Keratinocyte (primary cell): Measurements from ENCODE around the gene BCL6B. TPM values are rescaled to one million over a fixed set of nuclear protein-coding genes. Genes with fewer than 3 reads are reported as not detected.

Experiments used
- DNase-seq: peaks from one replicate; pipeline ENCODE4 v3.0.0-alpha.2; 2011; ENCODE audit warnings: low read depth, missing footprints, low spot score
- FAIRE-seq: peaks from 2 replicates; lab custom pipeline; 2011; peaks lifted over from hg19 to GRCh38; lab: Jason Lieb, UNC
- H2AFZ ChIP-seq: 2 replicates; pipeline ENCODE4 v1.6.0; 2012; ENCODE audit warnings: low read length, control low read depth, inconsistent platforms; ENCODE audit not compliant: control insufficient read depth
- H3K27ac ChIP-seq: 2 replicates; pipeline ENCODE4 v1.5.1; 2011; ENCODE audit warnings: low read length; ENCODE audit not compliant: control insufficient read depth, insufficient read depth
- H3K27me3 ChIP-seq: 3 replicates; pipeline ENCODE4 v1.6.0; 2011; ENCODE audit warnings: low read length; ENCODE audit not compliant: control insufficient read depth, insufficient read depth; ENCODE audit errors: extremely low read depth
- H3K36me3 ChIP-seq, 2 experiments: 2 replicates in 1 of 2; 3 replicates in 1 of 2; pipeline ENCODE4 v1.5.1; 2011; ENCODE audit warnings: low read length in 2 of 2, mild to moderate bottlenecking in 1 of 2; ENCODE audit not compliant: control insufficient read depth in 2 of 2, insufficient read depth in 2 of 2; ENCODE audit errors: extremely low read depth in 1 of 2
- H3K4me1 ChIP-seq: 3 replicates; pipeline ENCODE4 v1.5.1; 2011; ENCODE audit warnings: low read length; ENCODE audit not compliant: control insufficient read depth, insufficient read depth; ENCODE audit errors: extremely low read depth
- H3K4me2 ChIP-seq: 3 replicates; pipeline ENCODE4 v1.6.0; 2011; ENCODE audit warnings: low read depth, low read length; ENCODE audit not compliant: control insufficient read depth, insufficient read depth; ENCODE audit errors: extremely low read depth
- H3K4me3 ChIP-seq, 3 experiments: fragments of 200-600 bp in 1 of 3; sonication (generic) in 1 of 3; 2 replicates in 2 of 3; 3 replicates in 1 of 3; pipeline ENCODE4 v1.5.1; 2011 to 2016; ENCODE audit warnings: low read length in 3 of 3, mild to moderate bottlenecking in 3 of 3, control low read depth in 2 of 3, inconsistent platforms in 1 of 3, low read depth in 1 of 3, mixed read lengths in 1 of 3, mixed run types in 1 of 3, moderate library complexity in 1 of 3; ENCODE audit not compliant: control insufficient read depth in 2 of 3, insufficient read depth in 2 of 3; ENCODE audit errors: extremely low read depth in 1 of 3
- H3K79me2 ChIP-seq: 2 replicates; pipeline ENCODE4 v1.6.0; 2012; ENCODE audit warnings: low read length; ENCODE audit not compliant: control insufficient read depth, insufficient read depth
- H3K9ac ChIP-seq: 3 replicates; pipeline ENCODE4 v1.6.0; 2011; ENCODE audit warnings: low read length; ENCODE audit not compliant: control insufficient read depth, insufficient read depth; ENCODE audit errors: extremely low read depth
- H3K9me1 ChIP-seq: 3 replicates; pipeline ENCODE4 v1.6.0; 2011; ENCODE audit warnings: low read length; ENCODE audit not compliant: control insufficient read depth, insufficient read depth; ENCODE audit errors: extremely low read depth
- H3K9me3 ChIP-seq: 2 replicates; pipeline ENCODE4 v1.5.1; 2012; ENCODE audit warnings: low read depth, low read length; ENCODE audit not compliant: control insufficient read depth
- H4K20me1 ChIP-seq: 3 replicates; pipeline ENCODE4 v1.6.0; 2011; ENCODE audit warnings: low read length; ENCODE audit not compliant: control insufficient read depth, insufficient read depth; ENCODE audit errors: extremely low read depth
- CTCF ChIP-seq, 3 experiments: IDR thresholded peaks in 1 of 3; conservative IDR thresholded peaks in 1 of 3; optimal IDR thresholded peaks in 1 of 3; 2 replicates in 2 of 3; 3 replicates in 1 of 3; pipeline versions ENCODE3 to v1.5.1; 2011; ENCODE audit warnings: low read length in 3 of 3, mild to moderate bottlenecking in 3 of 3, moderate library complexity in 2 of 3, control low read depth in 1 of 3, inconsistent platforms in 1 of 3; ENCODE audit not compliant: insufficient read depth in 2 of 3; ENCODE audit errors: extremely low read depth in 1 of 3
- EZH2 ChIP-seq: IDR thresholded peaks from one replicate; pipeline ENCODE4 v1.6.1; 2012; ENCODE audit warnings: inconsistent platforms, mild to moderate bottlenecking, low read length, moderate library complexity
- dilution Hi-C: fragments of 300-500 bp; cut with MboI; formaldehyde crosslinking; loops from one replicate; pipeline ENCODE4 v1.7.0; 2020; ENCODE audit warnings: low sequenced_read_pairs; ENCODE audit not compliant: extremely low pct_ligation_motif_present
- polyA plus RNA-seq, 5 experiments: library from polyadenylated mRNA; depleted of rRNA in 3 of 5; stranded (reverse) in 3 of 5; stranded (forward) in 1 of 5; unstranded in 1 of 5; fragments of >200 nt; gene quantifications; 1 replicate in 1 of 5; 2 replicates in 3 of 5; 3 replicates in 1 of 5; pipeline versions ENCODE4 v1.2.1 to v1.2.3, GENCODE V29; 2011 to 2012; ENCODE audit warnings: missing spikeins in 2 of 5, low read depth in 1 of 5, low replicate concordance in 1 of 5

BCL6B gene
- polyA plus RNA-seq, 1 donor (not counting 4 experiments of a cell fraction or from before 2014, with no cell fraction given), result not detected

DNA sequence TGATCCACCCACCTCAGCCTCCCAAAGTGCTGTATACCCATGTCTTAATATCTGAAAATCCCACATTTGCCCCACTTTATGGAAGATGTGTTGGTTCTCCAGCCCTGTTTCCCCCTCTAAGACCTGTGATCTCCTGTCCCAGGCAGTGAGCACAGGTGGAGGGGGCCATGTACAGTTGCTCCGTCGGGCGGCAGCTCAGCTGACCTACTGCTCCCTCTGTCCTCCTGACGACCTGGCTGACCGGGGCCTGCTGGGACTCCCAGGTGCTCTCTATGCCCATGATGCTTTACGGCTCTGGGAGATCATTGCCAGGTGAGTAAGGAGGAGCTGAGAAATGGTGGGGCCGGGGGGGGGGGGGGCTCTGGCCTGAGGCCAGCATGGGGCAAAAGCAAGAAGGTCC is 17.1 kb upstream of the BCL6B start:
- DNase-seq (no peak), FAIRE-seq (no peak)
- H3K4me1 ChIP-seq, result peaks cover under 1% of the 10 kb centered on the region
- peaks cover 20 to 30% of the 10 kb centered on the region in 2 experiments for H3K36me3 ChIP-seq
- H4K20me1 ChIP-seq, result peaks cover 3% of the 10 kb centered on the region
- H2AFZ ChIP-seq, result no peak overlapping the region
- H3K27me3 ChIP-seq, result no peaks in the 10 kb centered on the region
- H3K4me2 ChIP-seq, result no peak overlapping the region
- no peaks in the 10 kb centered on the region for H3K9me3 ChIP-seq
- no peak overlapping the region for H3K27ac ChIP-seq
- TF ChIP-seq EZH2 (no peak), CTCF (optimal IDR thresholded peaks at IDR 0.05 in 1 of 3, IDR thresholded peaks at IDR 0.05 in 1 of 3, conservative IDR thresholded peaks at IDR 0.05 in 1 of 3; ENCODE audit: extremely low read depth in 1 of 3, insufficient read depth in 2 of 3, low read length in 3 of 3) (no peak)
- no peak overlapping the region for H3K9ac ChIP-seq
- no peak overlapping the region for H3K4me3 ChIP-seq
- dilution Hi-C loops, result no loop called here
- H3K79me2 ChIP-seq, result peaks cover 27% of the 10 kb centered on the region
- no peaks in the 10 kb centered on the region for H3K9me1 ChIP-seq

DNA sequence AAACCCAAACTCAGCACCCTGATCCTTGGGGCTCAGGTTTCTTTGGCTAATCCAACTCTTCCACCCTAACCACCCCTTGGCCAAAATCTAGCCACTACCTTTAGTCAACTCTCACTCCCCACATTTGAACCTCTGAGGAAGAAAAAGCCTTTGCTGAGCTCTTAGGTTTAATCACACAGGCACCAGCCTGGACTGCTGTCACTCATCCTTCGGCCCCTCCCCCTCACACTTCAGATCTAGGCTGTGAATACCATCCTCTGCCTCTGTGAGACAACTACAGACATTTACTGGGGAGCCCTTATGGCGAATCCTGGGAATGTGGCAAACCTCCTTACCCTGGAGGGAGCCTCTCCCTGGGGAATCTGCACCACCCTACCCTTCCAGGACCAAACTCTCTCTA is 15.7 kb upstream of the BCL6B start:
- no peak overlapping the region for H3K27ac ChIP-seq
- H3K4me3 ChIP-seq, result no peak overlapping the region
- TF ChIP-seq EZH2 (no peak), CTCF (optimal IDR thresholded peaks at IDR 0.05 in 1 of 3, IDR thresholded peaks at IDR 0.05 in 1 of 3, conservative IDR thresholded peaks at IDR 0.05 in 1 of 3; ENCODE audit: extremely low read depth in 1 of 3, insufficient read depth in 2 of 3, low read length in 3 of 3) (no peak)
- FAIRE-seq (no peak), DNase-seq (no peak)
- H4K20me1 ChIP-seq, result peaks cover 3% of the 10 kb centered on the region
- peaks cover 11 to 22% of the 10 kb centered on the region in 2 experiments for H3K36me3 ChIP-seq
- H3K27me3 ChIP-seq, result no peaks in the 10 kb centered on the region
- dilution Hi-C loops, result no loop called here
- no peak overlapping the region for H3K4me2 ChIP-seq
- peaks cover 8% of the 10 kb centered on the region for H3K4me1 ChIP-seq
- H3K9ac ChIP-seq, result no peak overlapping the region
- H3K9me1 ChIP-seq, result no peaks in the 10 kb centered on the region
- no peaks in the 10 kb centered on the region for H3K9me3 ChIP-seq
- H2AFZ ChIP-seq, result no peak overlapping the region
- peaks cover 40% of the 10 kb centered on the region for H3K79me2 ChIP-seq
